ENCODE results near the gene MCOLN1. TPM values are rescaled to one million over a fixed set of nuclear protein-coding genes. Genes with fewer than 3 reads are reported as not detected.

Gene MCOLN1
- total and polyA plus RNA-seq, 3 experiments from 2014 or later: 11.6 to 19.6 (median 19.4) TPM

- peaks cover 5 to 55% (median 6%) of the 10 kb centered on the region in 3 donors for H3K36me3 Mint-ChIP-seq
- peaks cover 0 to 4% (median 3%) of the 10 kb centered on the region in 3 donors for H3K4me1 Mint-ChIP-seq
- no peak overlapping the region for H3K27ac ChIP-seq (ENCODE audit: low read depth, low read length)
- DNase-seq: no peak
- no peaks in the 10 kb centered on the region for H3K9me3 ChIP-seq (ENCODE audit: low read length)
- no peak overlapping the region for H3K4me3 ChIP-seq (ENCODE audit: low read length)
- no peaks in the 10 kb centered on the region for H3K9me3 Mint-ChIP-seq
- no peaks in the 10 kb centered on the region for H3K27me3 Mint-ChIP-seq
- H3K36me3 ChIP-seq (ENCODE audit: insufficient read depth, low read length): peaks cover 11% of the 10 kb centered on the region
- ChIA-PET POLR2A (interaction anchor here (0.7 kb wide), 1 partner anchor 36 kb away, joined by 5 read pairs; no protein-coding TSS in a partner anchor), CTCF (interaction anchor here (1.4 kb wide), 1 partner anchor 16 kb away, joined by 3 read pairs; no protein-coding TSS in a partner anchor)
- no peak overlapping the region for H3K4me3 Mint-ChIP-seq
- no peaks in the 10 kb centered on the region for H3K4me1 ChIP-seq (ENCODE audit: insufficient read depth, low read length)
- H3K27ac Mint-ChIP-seq: peak overlapping the region in 1 of 8 donors; percentile 50
- no peaks in the 10 kb centered on the region for H3K27me3 ChIP-seq (ENCODE audit: insufficient read depth, low read length, poor library complexity, severe bottlenecking)
Measured at GRCh38 chr19:7552781-7553180, 30.4 kb downstream of the MCOLN1 start.

- CTCF ChIA-PET: interaction anchor here (1.4 kb wide), 1 partner anchor 14 kb away, joined by 9 read pairs; no protein-coding TSS in a partner anchor
- peaks cover 0 to 4% (median 3%) of the 10 kb centered on the region in 3 donors for H3K4me1 Mint-ChIP-seq
- peaks cover 7 to 71% (median 8%) of the 10 kb centered on the region in 3 donors for H3K36me3 Mint-ChIP-seq
- no peak overlapping the region for H3K27ac ChIP-seq (ENCODE audit: low read depth, low read length)
- H3K36me3 ChIP-seq (ENCODE audit: insufficient read depth, low read length): peaks cover 15% of the 10 kb centered on the region
- no peaks in the 10 kb centered on the region for H3K4me1 ChIP-seq (ENCODE audit: insufficient read depth, low read length)
- no peaks in the 10 kb centered on the region for H3K27me3 Mint-ChIP-seq
- H3K4me3 ChIP-seq (ENCODE audit: low read length): no peak overlapping the region
- DNase-seq: no peak
- no peak overlapping the region for H3K4me3 Mint-ChIP-seq
- no peaks in the 10 kb centered on the region for H3K27me3 ChIP-seq (ENCODE audit: insufficient read depth, low read length, poor library complexity, severe bottlenecking)
- no peaks in the 10 kb centered on the region for H3K9me3 Mint-ChIP-seq
- no peaks in the 10 kb centered on the region for H3K9me3 ChIP-seq (ENCODE audit: low read length)
- POLR2A ChIA-PET: no interaction called here
- H3K27ac Mint-ChIP-seq: no peak overlapping the region
Measured at GRCh38 chr19:7554565-7554964, 32.1 kb downstream of the MCOLN1 start.

GRCh38 chr19:7554990-7555864 is 32.8 kb downstream of the MCOLN1 start:
- peaks cover 0 to 4% (median 3%) of the 10 kb centered on the region in 3 donors for H3K4me1 Mint-ChIP-seq
- Histone ChIP-seq H3K4me1 (ENCODE audit: insufficient read depth, low read length) (no peaks in the 10 kb centered on the region), H3K4me3 (ENCODE audit: low read length) (no peak overlapping the region), H3K36me3 (ENCODE audit: insufficient read depth, low read length) (peaks cover 16% of the 10 kb centered on the region), H3K27me3 (ENCODE audit: insufficient read depth, low read length, poor library complexity, severe bottlenecking) (no peaks in the 10 kb centered on the region), H3K9me3 (ENCODE audit: low read length) (no peaks in the 10 kb centered on the region), H3K27ac (ENCODE audit: low read depth, low read length) (no peak overlapping the region)
- no peak overlapping the region for H3K27ac Mint-ChIP-seq
- ChIA-PET CTCF (interaction anchor here (1.4 kb wide), 1 partner anchor 13 kb away, joined by 9 read pairs; no protein-coding TSS in a partner anchor), POLR2A (no interaction called here)
- DNase-seq: no peak
- peaks cover 9 to 69% (median 10%) of the 10 kb centered on the region in 3 donors for H3K36me3 Mint-ChIP-seq
- no peaks in the 10 kb centered on the region for H3K27me3 Mint-ChIP-seq
- H3K4me3 Mint-ChIP-seq: no peak overlapping the region
- no peaks in the 10 kb centered on the region for H3K9me3 Mint-ChIP-seq

GRCh38 chr19:7556696-7557315 is 34.4 kb downstream of the MCOLN1 start:
- Histone ChIP-seq H3K4me1 (ENCODE audit: insufficient read depth, low read length) (no peaks in the 10 kb centered on the region), H3K36me3 (ENCODE audit: insufficient read depth, low read length) (peaks cover 18% of the 10 kb centered on the region), H3K27ac (ENCODE audit: low read depth, low read length) (no peak overlapping the region), H3K9me3 (ENCODE audit: low read length) (no peaks in the 10 kb centered on the region), H3K4me3 (ENCODE audit: low read length) (no peak overlapping the region), H3K27me3 (ENCODE audit: insufficient read depth, low read length, poor library complexity, severe bottlenecking) (no peaks in the 10 kb centered on the region)
- peaks cover 0 to 3% (median 0%) of the 10 kb centered on the region in 3 donors for H3K4me1 Mint-ChIP-seq
- no peak overlapping the region for H3K27ac Mint-ChIP-seq
- CTCF ChIA-PET: interaction anchor here (0.7 to 2.0 kb wide), 2 partner anchors 12 to 373 kb away, joined by 3 to 4 read pairs; no protein-coding TSS in a partner anchor
- no peak for DNase-seq
- POLR2A ChIA-PET: no interaction called here
- H3K36me3 Mint-ChIP-seq: peaks cover 10 to 71% (median 13%) of the 10 kb centered on the region in 3 donors
- H3K9me3 Mint-ChIP-seq: no peaks in the 10 kb centered on the region
- no peak overlapping the region for H3K4me3 Mint-ChIP-seq
- H3K27me3 Mint-ChIP-seq: no peaks in the 10 kb centered on the region

GRCh38 chr19:7558667-7559066 is 36.2 kb downstream of the MCOLN1 start:
- no peak overlapping the region for H3K27ac Mint-ChIP-seq
- no peak overlapping the region for H3K27ac ChIP-seq (ENCODE audit: low read depth, low read length)
- ChIA-PET CTCF (interaction anchor here (1.2 to 2.0 kb wide), 2 partner anchors 10 kb away, joined by 3 to 4 read pairs; no protein-coding TSS in a partner anchor), POLR2A (no interaction called here)
- H3K4me3 Mint-ChIP-seq: no peak overlapping the region
- peaks cover 10 to 58% (median 10%) of the 10 kb centered on the region in 3 donors for H3K36me3 Mint-ChIP-seq
- H3K27me3 Mint-ChIP-seq: no peaks in the 10 kb centered on the region
- no peaks in the 10 kb centered on the region for H3K4me1 ChIP-seq (ENCODE audit: insufficient read depth, low read length)
- H3K9me3 ChIP-seq (ENCODE audit: low read length): no peaks in the 10 kb centered on the region
- no peaks in the 10 kb centered on the region for H3K4me1 Mint-ChIP-seq
- H3K9me3 Mint-ChIP-seq: no peaks in the 10 kb centered on the region
- no peak for DNase-seq
- H3K27me3 ChIP-seq (ENCODE audit: insufficient read depth, low read length, poor library complexity, severe bottlenecking): no peaks in the 10 kb centered on the region
- H3K36me3 ChIP-seq (ENCODE audit: insufficient read depth, low read length): peaks cover 18% of the 10 kb centered on the region
- H3K4me3 ChIP-seq (ENCODE audit: low read length): no peak overlapping the region

- Histone ChIP-seq H3K36me3 (ENCODE audit: insufficient read depth, low read length) (peaks cover 18% of the 10 kb centered on the region), H3K27me3 (ENCODE audit: insufficient read depth, low read length, poor library complexity, severe bottlenecking) (no peaks in the 10 kb centered on the region), H3K9me3 (ENCODE audit: low read length) (no peaks in the 10 kb centered on the region), H3K27ac (ENCODE audit: low read depth, low read length) (no peak overlapping the region), H3K4me3 (ENCODE audit: low read length) (no peak overlapping the region), H3K4me1 (ENCODE audit: insufficient read depth, low read length) (no peaks in the 10 kb centered on the region)
- Mint-ChIP-seq H3K27ac (peak overlapping the region in 1 of 8 donors; percentile 81), H3K27me3 (no peaks in the 10 kb centered on the region), H3K4me1 (no peaks in the 10 kb centered on the region), H3K4me3 (no peak overlapping the region), H3K36me3 (peaks cover 10 to 56% (median 10%) of the 10 kb centered on the region in 3 donors), H3K9me3 (no peaks in the 10 kb centered on the region)
- CTCF ChIA-PET: interaction anchor here (1.2 kb wide), 1 partner anchor 9 kb away, joined by 3 read pairs; no protein-coding TSS in a partner anchor
- no peak for DNase-seq
- POLR2A ChIA-PET: no interaction called here
Measured at GRCh38 chr19:7559102-7559501, 36.7 kb downstream of the MCOLN1 start.

DNA sequence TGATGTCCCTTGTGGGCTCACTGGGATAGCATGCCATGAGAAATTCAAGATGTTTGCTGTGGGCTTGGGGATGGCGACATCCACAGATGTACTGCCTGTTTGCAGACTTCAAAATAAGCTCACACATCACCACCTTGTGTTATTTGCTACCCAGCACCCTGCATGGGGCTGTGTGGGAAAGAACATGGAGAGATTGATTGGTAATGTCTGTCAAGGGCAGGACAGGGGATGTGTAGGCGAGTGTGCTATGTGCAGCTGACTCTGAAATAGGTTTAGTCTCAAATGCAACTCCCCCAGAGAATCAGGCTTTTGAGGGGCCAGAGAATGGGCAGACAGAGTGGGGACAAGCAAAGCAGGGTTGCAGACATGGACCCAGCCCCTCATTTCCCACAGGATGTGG is 37.8 kb downstream of the MCOLN1 start:
- Mint-ChIP-seq H3K9me3 (no peaks in the 10 kb centered on the region), H3K27ac (peak overlapping the region in 2 of 8 donors; percentile 44 to 87), H3K27me3 (no peaks in the 10 kb centered on the region), H3K36me3 (peaks cover 10 to 55% (median 10%) of the 10 kb centered on the region in 3 donors), H3K4me1 (no peaks in the 10 kb centered on the region), H3K4me3 (no peak overlapping the region)
- Histone ChIP-seq H3K4me1 (ENCODE audit: insufficient read depth, low read length) (no peaks in the 10 kb centered on the region), H3K9me3 (ENCODE audit: low read length) (no peaks in the 10 kb centered on the region), H3K27ac (ENCODE audit: low read depth, low read length) (no peak overlapping the region), H3K27me3 (ENCODE audit: insufficient read depth, low read length, poor library complexity, severe bottlenecking) (no peaks in the 10 kb centered on the region), H3K36me3 (ENCODE audit: insufficient read depth, low read length) (peaks cover 18% of the 10 kb centered on the region), H3K4me3 (ENCODE audit: low read length) (no peak overlapping the region)
- DNase-seq: no peak
- ChIA-PET POLR2A (no interaction called here), CTCF (interaction anchor here (1.1 kb wide), 1 partner anchor 121 kb away, joined by 3 read pairs; the partner anchor contains the start of gene TRAPPC5)

DNA sequence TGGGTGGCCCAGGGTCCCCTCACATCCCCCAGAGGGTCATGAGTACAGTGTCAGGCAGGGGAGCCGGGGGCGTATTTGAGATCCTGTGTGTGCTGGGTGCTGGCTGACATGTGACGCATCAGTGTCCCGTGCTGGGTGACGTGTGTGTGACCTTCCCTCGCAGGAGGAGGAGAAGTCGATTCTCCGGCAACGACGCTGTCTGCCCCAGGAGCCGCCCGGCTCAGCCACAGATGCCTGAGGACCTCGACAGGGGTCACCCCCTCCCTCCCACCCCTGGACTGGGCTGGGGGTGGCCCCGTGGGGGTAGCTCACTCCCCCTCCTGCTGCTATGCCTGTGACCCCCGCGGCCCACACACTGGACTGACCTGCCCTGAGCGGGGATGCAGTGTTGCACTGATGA is 38.9 kb downstream of the MCOLN1 start:
- no peaks in the 10 kb centered on the region for H3K27me3 Mint-ChIP-seq
- no peak overlapping the region for H3K4me3 ChIP-seq (ENCODE audit: low read length)
- no peak overlapping the region for H3K27ac ChIP-seq (ENCODE audit: low read depth, low read length)
- ChIA-PET POLR2A (no interaction called here), CTCF (no interaction called here)
- peaks cover 8 to 45% (median 10%) of the 10 kb centered on the region in 3 donors for H3K36me3 Mint-ChIP-seq
- H3K9me3 ChIP-seq (ENCODE audit: low read length): no peaks in the 10 kb centered on the region
- H3K4me1 Mint-ChIP-seq: no peaks in the 10 kb centered on the region
- no peaks in the 10 kb centered on the region for H3K27me3 ChIP-seq (ENCODE audit: insufficient read depth, low read length, poor library complexity, severe bottlenecking)
- no peaks in the 10 kb centered on the region for H3K9me3 Mint-ChIP-seq
- peaks cover 18% of the 10 kb centered on the region for H3K36me3 ChIP-seq (ENCODE audit: insufficient read depth, low read length)
- no peak overlapping the region for H3K4me3 Mint-ChIP-seq
- no peak for DNase-seq
- no peak overlapping the region for H3K27ac Mint-ChIP-seq
- no peaks in the 10 kb centered on the region for H3K4me1 ChIP-seq (ENCODE audit: insufficient read depth, low read length)

Data from CD8-positive, alpha-beta memory T cell (primary cell).